ENCODE measurements around the gene MPPED1. TPM values are rescaled to one million over a fixed set of nuclear protein-coding genes. Genes with fewer than 3 reads are reported as not detected.

MPPED1 gene
- total RNA-seq, 1 experiment from 2014 or later, result not detected

GRCh38 chr22:43441751-43442150 lies 29.9 kb downstream of the MPPED1 start:
- H3K36me3 Mint-ChIP-seq (ENCODE audit: insufficient read depth, unreplicated experiment), result no peaks in the 10 kb centered on the region
- POLR2A ChIA-PET, result no interaction called here
- CTCF ChIA-PET, result no interaction called here
- no peaks in the 10 kb centered on the region for H3K4me1 Mint-ChIP-seq (ENCODE audit: insufficient read depth, unreplicated experiment)
- no TSS peak for BruUV-seq (replicated peaks)
- intact Hi-C loops (cut with micrococcal nuclease), result no loop called here
- DNase-seq (ENCODE audit: unreplicated experiment), result no peak
- H3K9me3 Mint-ChIP-seq (ENCODE audit: unreplicated experiment), result no peaks in the 10 kb centered on the region
- H3K4me3 Mint-ChIP-seq (ENCODE audit: unreplicated experiment), result no peak overlapping the region
- TF ChIP-seq, protein P1, sequence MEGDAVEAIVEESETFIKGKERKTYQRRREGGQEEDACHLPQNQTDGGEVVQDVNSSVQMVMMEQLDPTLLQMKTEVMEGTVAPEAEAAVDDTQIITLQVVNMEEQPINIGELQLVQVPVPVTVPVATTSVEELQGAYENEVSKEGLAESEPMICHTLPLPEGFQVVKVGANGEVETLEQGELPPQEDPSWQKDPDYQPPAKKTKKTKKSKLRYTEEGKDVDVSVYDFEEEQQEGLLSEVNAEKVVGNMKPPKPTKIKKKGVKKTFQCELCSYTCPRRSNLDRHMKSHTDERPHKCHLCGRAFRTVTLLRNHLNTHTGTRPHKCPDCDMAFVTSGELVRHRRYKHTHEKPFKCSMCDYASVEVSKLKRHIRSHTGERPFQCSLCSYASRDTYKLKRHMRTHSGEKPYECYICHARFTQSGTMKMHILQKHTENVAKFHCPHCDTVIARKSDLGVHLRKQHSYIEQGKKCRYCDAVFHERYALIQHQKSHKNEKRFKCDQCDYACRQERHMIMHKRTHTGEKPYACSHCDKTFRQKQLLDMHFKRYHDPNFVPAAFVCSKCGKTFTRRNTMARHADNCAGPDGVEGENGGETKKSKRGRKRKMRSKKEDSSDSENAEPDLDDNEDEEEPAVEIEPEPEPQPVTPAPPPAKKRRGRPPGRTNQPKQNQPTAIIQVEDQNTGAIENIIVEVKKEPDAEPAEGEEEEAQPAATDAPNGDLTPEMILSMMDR (IDR thresholded peaks at IDR 0.05; ENCODE audit: unreplicated experiment), result no peak
- H3K27ac Mint-ChIP-seq (ENCODE audit: low read depth, unreplicated experiment), result no peak overlapping the region
- H3K27me3 Mint-ChIP-seq (ENCODE audit: insufficient read depth, unreplicated experiment), result peaks cover 66% of the 10 kb centered on the region

GRCh38 chr22:43442386-43443151 lies 30.8 kb downstream of the MPPED1 start:
- DNase-seq (ENCODE audit: unreplicated experiment), result no peak
- Mint-ChIP-seq H3K4me1 (ENCODE audit: insufficient read depth, unreplicated experiment) (no peaks in the 10 kb centered on the region), H3K36me3 (ENCODE audit: insufficient read depth, unreplicated experiment) (no peaks in the 10 kb centered on the region), H3K27ac (ENCODE audit: low read depth, unreplicated experiment) (no peak overlapping the region), H3K9me3 (ENCODE audit: unreplicated experiment) (no peaks in the 10 kb centered on the region), H3K4me3 (ENCODE audit: unreplicated experiment) (no peak overlapping the region), H3K27me3 (ENCODE audit: insufficient read depth, unreplicated experiment) (peaks cover 60% of the 10 kb centered on the region)
- no TSS peak for BruUV-seq (replicated peaks)
- intact Hi-C loops (cut with micrococcal nuclease), result no loop called here
- TF ChIP-seq, protein P1 (IDR thresholded peaks at IDR 0.05; ENCODE audit: unreplicated experiment), result no peak
- ChIA-PET POLR2A (no interaction called here), CTCF (interaction anchor here (0.6 kb wide), 1 partner anchor 38 kb away, joined by 3 read pairs; no protein-coding TSS in a partner anchor)

DNA sequence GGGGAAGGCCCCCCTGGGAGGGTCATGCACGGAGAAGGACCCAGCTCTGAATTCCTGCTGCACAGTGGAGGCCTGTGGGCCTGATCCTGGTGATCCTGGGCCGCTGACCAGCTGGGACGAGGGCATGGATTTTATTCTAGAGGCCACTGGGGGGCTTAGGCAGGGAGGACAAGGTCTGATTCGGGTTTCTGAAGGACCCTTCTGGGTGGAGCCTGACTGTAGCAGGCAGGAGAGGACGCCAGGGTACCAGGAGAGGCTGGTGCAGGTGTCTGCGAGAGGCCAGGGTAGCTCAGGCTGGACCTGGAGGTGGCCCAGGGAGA lies 31.3 kb downstream of the MPPED1 start:
- TF ChIP-seq, protein P1 (IDR thresholded peaks at IDR 0.05; ENCODE audit: unreplicated experiment), result no peak
- Mint-ChIP-seq H3K9me3 (ENCODE audit: unreplicated experiment) (no peaks in the 10 kb centered on the region), H3K4me1 (ENCODE audit: insufficient read depth, unreplicated experiment) (no peaks in the 10 kb centered on the region), H3K27me3 (ENCODE audit: insufficient read depth, unreplicated experiment) (peaks cover 54% of the 10 kb centered on the region), H3K4me3 (ENCODE audit: unreplicated experiment) (no peak overlapping the region), H3K36me3 (ENCODE audit: insufficient read depth, unreplicated experiment) (no peaks in the 10 kb centered on the region), H3K27ac (ENCODE audit: low read depth, unreplicated experiment) (no peak overlapping the region)
- CTCF ChIA-PET, result no interaction called here
- POLR2A ChIA-PET, result no interaction called here
- no peak for DNase-seq (ENCODE audit: unreplicated experiment)
- BruUV-seq (replicated peaks), result no TSS peak
- intact Hi-C loops (cut with micrococcal nuclease), result no loop called here

DNA sequence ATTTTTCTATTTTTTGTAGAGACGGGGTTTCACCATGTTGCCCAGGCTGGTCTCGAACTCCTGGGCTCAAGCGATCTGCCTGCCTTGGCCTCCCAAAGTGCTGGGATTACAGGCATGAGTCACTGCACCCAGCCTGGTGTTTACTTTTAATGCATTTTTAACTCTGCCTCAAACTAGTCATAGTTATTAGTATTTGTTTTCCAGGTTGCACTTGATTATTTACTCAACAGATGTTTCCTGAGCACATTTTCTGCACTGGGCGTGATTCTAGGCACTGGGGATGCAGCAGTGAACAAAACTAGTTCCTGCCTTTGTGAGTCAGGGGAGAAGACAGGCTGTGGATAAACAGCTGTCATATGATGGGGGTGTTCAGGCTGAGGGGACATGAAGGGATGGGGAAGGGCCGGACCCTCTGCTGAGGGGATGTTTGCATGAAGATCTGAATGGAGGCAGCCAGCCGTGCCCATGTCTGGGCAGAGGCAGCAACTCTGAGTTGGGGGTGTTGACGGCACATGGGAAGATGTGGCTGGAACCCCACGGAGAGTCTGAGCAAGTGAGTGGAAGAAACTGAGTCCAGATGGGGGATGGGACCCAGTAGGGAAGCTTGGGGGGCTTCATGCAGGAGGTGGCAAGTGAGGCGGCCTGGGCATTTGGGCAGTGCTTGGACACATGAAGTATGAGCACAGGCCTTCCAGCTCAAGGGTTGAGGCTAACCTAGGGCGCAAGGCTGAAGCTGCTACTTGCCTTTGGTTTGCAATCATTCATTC lies 34.4 kb downstream of the MPPED1 start:
- ChIA-PET CTCF (interaction anchor here (0.5 kb wide), 1 partner anchor 11 kb away, joined by 3 read pairs; no protein-coding TSS in a partner anchor), POLR2A (no interaction called here)
- H3K27ac Mint-ChIP-seq (ENCODE audit: low read depth, unreplicated experiment), result no peak overlapping the region
- H3K36me3 Mint-ChIP-seq (ENCODE audit: insufficient read depth, unreplicated experiment), result no peaks in the 10 kb centered on the region
- DNase-seq (ENCODE audit: unreplicated experiment), result no peak
- no peaks in the 10 kb centered on the region for H3K4me1 Mint-ChIP-seq (ENCODE audit: insufficient read depth, unreplicated experiment)
- H3K9me3 Mint-ChIP-seq (ENCODE audit: unreplicated experiment), result no peaks in the 10 kb centered on the region
- intact Hi-C loops (cut with micrococcal nuclease), result no loop called here
- H3K4me3 Mint-ChIP-seq (ENCODE audit: unreplicated experiment), result no peak overlapping the region
- peaks cover 29% of the 10 kb centered on the region for H3K27me3 Mint-ChIP-seq (ENCODE audit: insufficient read depth, unreplicated experiment)
- TF ChIP-seq, protein P1 (IDR thresholded peaks at IDR 0.05; ENCODE audit: unreplicated experiment), result no peak
- BruUV-seq (replicated peaks), result no TSS peak

Data from MCF 10A (cell line).